ENCODE measurements around the gene ATL2.

ATL2 gene

GRCh38 chr2:38248255-38248654, 128.8 kb downstream of the ATL2 start:
- DNase-seq (ENCODE audit: low read depth): no peak

- DNase-seq (ENCODE audit: low read depth): no peak
These were observed 131.0 kb downstream of the ATL2 start for GRCh38 chr2:38246105-38246504.

GRCh38 chr2:38245114-38245641, 131.9 kb downstream of the ATL2 start:
- no peak for DNase-seq (ENCODE audit: low read depth)

GRCh38 chr2:38244301-38244700, 132.8 kb downstream of the ATL2 start:
- DNase-seq (ENCODE audit: low read depth): no peak

Measured in activated T-cell treated with anti-CD3 and anti-CD28 coated beads for 24 hours (primary cell).